Measurements from ENCODE around the gene AKAP6. TPM values are rescaled to one million over a fixed set of nuclear protein-coding genes. Genes with fewer than 3 reads are reported as not detected.

AKAP6 gene, protein sequence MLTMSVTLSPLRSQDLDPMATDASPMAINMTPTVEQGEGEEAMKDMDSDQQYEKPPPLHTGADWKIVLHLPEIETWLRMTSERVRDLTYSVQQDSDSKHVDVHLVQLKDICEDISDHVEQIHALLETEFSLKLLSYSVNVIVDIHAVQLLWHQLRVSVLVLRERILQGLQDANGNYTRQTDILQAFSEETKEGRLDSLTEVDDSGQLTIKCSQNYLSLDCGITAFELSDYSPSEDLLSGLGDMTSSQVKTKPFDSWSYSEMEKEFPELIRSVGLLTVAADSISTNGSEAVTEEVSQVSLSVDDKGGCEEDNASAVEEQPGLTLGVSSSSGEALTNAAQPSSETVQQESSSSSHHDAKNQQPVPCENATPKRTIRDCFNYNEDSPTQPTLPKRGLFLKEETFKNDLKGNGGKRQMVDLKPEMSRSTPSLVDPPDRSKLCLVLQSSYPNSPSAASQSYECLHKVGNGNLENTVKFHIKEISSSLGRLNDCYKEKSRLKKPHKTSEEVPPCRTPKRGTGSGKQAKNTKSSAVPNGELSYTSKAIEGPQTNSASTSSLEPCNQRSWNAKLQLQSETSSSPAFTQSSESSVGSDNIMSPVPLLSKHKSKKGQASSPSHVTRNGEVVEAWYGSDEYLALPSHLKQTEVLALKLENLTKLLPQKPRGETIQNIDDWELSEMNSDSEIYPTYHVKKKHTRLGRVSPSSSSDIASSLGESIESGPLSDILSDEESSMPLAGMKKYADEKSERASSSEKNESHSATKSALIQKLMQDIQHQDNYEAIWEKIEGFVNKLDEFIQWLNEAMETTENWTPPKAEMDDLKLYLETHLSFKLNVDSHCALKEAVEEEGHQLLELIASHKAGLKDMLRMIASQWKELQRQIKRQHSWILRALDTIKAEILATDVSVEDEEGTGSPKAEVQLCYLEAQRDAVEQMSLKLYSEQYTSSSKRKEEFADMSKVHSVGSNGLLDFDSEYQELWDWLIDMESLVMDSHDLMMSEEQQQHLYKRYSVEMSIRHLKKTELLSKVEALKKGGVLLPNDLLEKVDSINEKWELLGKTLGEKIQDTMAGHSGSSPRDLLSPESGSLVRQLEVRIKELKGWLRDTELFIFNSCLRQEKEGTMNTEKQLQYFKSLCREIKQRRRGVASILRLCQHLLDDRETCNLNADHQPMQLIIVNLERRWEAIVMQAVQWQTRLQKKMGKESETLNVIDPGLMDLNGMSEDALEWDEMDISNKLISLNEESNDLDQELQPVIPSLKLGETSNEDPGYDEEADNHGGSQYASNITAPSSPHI (N-terminal part only)
- total RNA-seq, result 1 to 10 TPM; 1.7 to 9.6 (median 4.3) TPM
- long read RNA-seq, result 0 reads

- no peaks in the 10 kb centered on the region for H3K9me3 ChIP-seq
- H3K4me3 ChIP-seq, result no peak within 1 kb of the TSS
- H3K36me3 ChIP-seq, result no peaks in the 10 kb centered on the region
- TF ChIP-seq, protein P1, sequence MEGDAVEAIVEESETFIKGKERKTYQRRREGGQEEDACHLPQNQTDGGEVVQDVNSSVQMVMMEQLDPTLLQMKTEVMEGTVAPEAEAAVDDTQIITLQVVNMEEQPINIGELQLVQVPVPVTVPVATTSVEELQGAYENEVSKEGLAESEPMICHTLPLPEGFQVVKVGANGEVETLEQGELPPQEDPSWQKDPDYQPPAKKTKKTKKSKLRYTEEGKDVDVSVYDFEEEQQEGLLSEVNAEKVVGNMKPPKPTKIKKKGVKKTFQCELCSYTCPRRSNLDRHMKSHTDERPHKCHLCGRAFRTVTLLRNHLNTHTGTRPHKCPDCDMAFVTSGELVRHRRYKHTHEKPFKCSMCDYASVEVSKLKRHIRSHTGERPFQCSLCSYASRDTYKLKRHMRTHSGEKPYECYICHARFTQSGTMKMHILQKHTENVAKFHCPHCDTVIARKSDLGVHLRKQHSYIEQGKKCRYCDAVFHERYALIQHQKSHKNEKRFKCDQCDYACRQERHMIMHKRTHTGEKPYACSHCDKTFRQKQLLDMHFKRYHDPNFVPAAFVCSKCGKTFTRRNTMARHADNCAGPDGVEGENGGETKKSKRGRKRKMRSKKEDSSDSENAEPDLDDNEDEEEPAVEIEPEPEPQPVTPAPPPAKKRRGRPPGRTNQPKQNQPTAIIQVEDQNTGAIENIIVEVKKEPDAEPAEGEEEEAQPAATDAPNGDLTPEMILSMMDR (IDR thresholded peaks at IDR 0.05), result no peak
- TF ChIP-seq POLR2A (IDR thresholded peaks at IDR 0.05), result no peak
- H3K4me1 ChIP-seq, result no peaks in the 10 kb centered on the region
- intact Hi-C loops (cut with DNase I), result no loop called here
- DNase-seq (no peak), ATAC-seq (no peak)
- 77% methylated on average over 7 of the region's 7 CpGs for WGBS (ENCODE audit: insufficient coverage, low coverage, low lambda C conversion rate, missing lambda C conversion rate)
- no peaks in the 10 kb centered on the region for H3K27me3 ChIP-seq
- no peak within 1 kb of the TSS for H3K27ac ChIP-seq
These were observed at the start of gene AKAP6 for GRCh38 chr14:32329146-32329545. AKAP6 (plus strand) TSS chr14:32329298; CDS start chr14:32433494, 104,196 bp downstream.

- H3K9me3 ChIP-seq, result no peaks in the 10 kb centered on the region
- no peak overlapping the region for H3K27ac ChIP-seq
- no peak for TF ChIP-seq POLR2A (IDR thresholded peaks at IDR 0.05)
- TF ChIP-seq, protein P1 (IDR thresholded peaks at IDR 0.05), result no peak
- intact Hi-C loops (cut with DNase I), result no loop called here
- no peak overlapping the region for H3K4me3 ChIP-seq
- ATAC-seq, result no peak
- H3K27me3 ChIP-seq, result no peaks in the 10 kb centered on the region
- DNase-seq, result no peak
- H3K4me1 ChIP-seq, result no peaks in the 10 kb centered on the region
- H3K36me3 ChIP-seq, result no peaks in the 10 kb centered on the region
- WGBS (ENCODE audit: insufficient coverage, low coverage, low lambda C conversion rate, missing lambda C conversion rate), result 58% methylated on average over 1 of the region's 1 CpG
These were observed 42.5 kb upstream of the AKAP6 start for GRCh38 chr14:32286602-32287001.

DNA sequence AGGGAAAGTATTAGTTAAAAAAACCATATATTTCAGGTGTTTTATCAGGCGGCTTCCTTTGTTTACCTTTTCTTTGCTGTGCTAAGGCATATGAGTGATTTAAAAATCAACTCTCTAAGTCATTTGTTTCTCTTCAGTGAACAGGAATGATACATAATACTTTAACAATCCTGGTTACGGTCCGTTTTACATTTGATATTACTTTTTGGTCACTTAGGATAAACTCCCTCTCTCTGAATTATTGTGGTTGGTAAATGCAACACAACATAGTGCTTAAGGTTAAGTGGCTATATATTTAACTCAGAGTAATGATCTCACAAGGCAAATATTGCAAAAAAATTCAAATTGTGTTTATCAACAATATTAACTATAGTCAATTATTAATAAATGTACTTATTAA is 32.7 kb upstream of the AKAP6 start:
- DNase-seq (no peak), ATAC-seq (no peak)
- no peak overlapping the region for H3K27ac ChIP-seq
- no peak overlapping the region for H3K4me3 ChIP-seq
- 97% methylated on average over 3 of the region's 3 CpGs for WGBS (ENCODE audit: insufficient coverage, low coverage, low lambda C conversion rate, missing lambda C conversion rate)
- H3K4me1 ChIP-seq, result no peaks in the 10 kb centered on the region
- no peaks in the 10 kb centered on the region for H3K36me3 ChIP-seq
- H3K27me3 ChIP-seq, result no peaks in the 10 kb centered on the region
- intact Hi-C loops (cut with DNase I), result no loop called here
- TF ChIP-seq, protein P1 (IDR thresholded peaks at IDR 0.05), result no peak
- no peak for TF ChIP-seq POLR2A (IDR thresholded peaks at IDR 0.05)
- H3K9me3 ChIP-seq, result no peaks in the 10 kb centered on the region

GRCh38 chr14:32298346-32298745 is 30.8 kb upstream of the AKAP6 start:
- H3K4me1 ChIP-seq, result peaks cover 0 to 5% (median 1%) of the 10 kb centered on the region in 4 donors
- intact Hi-C loops (cut with DNase I), result no loop called here
- H3K4me3 ChIP-seq, result no peak overlapping the region
- H3K36me3 ChIP-seq, result no peaks in the 10 kb centered on the region
- 78% methylated on average over 1 of the region's 3 CpGs for WGBS (ENCODE audit: insufficient coverage, low coverage, low lambda C conversion rate, missing lambda C conversion rate)
- H3K27me3 ChIP-seq, result no peaks in the 10 kb centered on the region
- no peak for DNase-seq
- ATAC-seq, result no peak
- no peak for TF ChIP-seq POLR2A (IDR thresholded peaks at IDR 0.05)
- TF ChIP-seq, protein P1 (IDR thresholded peaks at IDR 0.05), result no peak
- H3K9me3 ChIP-seq, result no peaks in the 10 kb centered on the region
- no peak overlapping the region for H3K27ac ChIP-seq

All from right lobe of liver (tissue), 6 donors.